ENCODE measurements around the gene ZNF585A. TPM values are rescaled to one million over a fixed set of nuclear protein-coding genes. Genes with fewer than 3 reads are reported as not detected.
"Not testable (repeated sequence)": the region's sequence is repeated elsewhere in the genome, so short reads cannot be mapped to it uniquely, and the experiment has no call there.

ZNF585A gene
- total RNA-seq, 2 experiments from 2014 or later: 6.8 to 9.8 TPM

DNA sequence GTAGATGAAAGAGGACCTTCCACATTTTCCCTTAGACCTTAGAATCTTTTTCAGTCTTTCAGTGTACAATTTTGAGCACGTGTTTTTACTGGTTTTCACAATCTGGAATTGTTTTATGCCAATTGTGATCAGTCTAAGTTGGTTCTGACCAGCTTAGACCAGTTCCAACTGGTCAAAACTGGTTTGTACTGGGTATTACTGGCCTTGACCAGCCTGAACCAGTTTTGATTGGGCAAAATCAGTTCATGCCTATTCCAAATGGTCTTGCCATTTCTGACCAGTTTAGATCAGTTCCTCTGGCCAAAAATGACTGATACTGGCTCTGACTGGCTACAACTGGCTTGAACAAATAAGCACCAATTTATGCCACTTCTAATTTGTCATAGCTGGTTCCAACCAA, 36.4 kb downstream of the ZNF585A start:
- H3K4me1 Mint-ChIP-seq: no peaks in the 10 kb centered on the region
- no peak overlapping the region for H3K4me3 Mint-ChIP-seq
- no peak overlapping the region for H3K27ac Mint-ChIP-seq
- CTCF ChIA-PET: no interaction called here
- H3K27me3 Mint-ChIP-seq: no peaks in the 10 kb centered on the region
- H3K9me3 Mint-ChIP-seq (ENCODE audit: low read depth): peaks cover 51% of the 10 kb centered on the region
- DNase-seq: no peak
- ATAC-seq: no peak
- peaks cover 11% of the 10 kb centered on the region for H3K36me3 Mint-ChIP-seq

DNA sequence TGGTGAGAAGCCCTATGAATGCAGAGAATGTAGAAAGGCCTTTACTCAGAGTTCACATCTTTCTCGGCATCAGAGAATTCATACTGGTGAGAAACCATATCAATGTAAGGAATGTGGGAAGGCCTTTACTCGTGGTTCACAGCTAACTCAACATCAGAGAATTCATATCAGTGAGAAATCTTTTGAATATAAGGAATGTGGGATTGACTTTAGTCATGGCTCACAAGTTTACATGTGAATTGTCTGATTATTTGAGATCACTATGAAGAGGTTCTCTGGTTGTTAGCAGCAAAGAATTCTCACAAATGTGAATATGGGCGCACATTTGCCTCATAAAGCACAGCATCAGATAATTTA, 43.7 kb downstream of the ZNF585A start:
- no peak for ATAC-seq
- no peak for DNase-seq
- Mint-ChIP-seq H3K36me3 (peaks cover 50% of the 10 kb centered on the region), H3K27ac (no peak overlapping the region), H3K9me3 (ENCODE audit: low read depth) (peaks cover 58% of the 10 kb centered on the region), H3K4me1 (no peaks in the 10 kb centered on the region), H3K4me3 (no peak overlapping the region), H3K27me3 (no peaks in the 10 kb centered on the region)
- CTCF ChIA-PET: no interaction called here

DNA sequence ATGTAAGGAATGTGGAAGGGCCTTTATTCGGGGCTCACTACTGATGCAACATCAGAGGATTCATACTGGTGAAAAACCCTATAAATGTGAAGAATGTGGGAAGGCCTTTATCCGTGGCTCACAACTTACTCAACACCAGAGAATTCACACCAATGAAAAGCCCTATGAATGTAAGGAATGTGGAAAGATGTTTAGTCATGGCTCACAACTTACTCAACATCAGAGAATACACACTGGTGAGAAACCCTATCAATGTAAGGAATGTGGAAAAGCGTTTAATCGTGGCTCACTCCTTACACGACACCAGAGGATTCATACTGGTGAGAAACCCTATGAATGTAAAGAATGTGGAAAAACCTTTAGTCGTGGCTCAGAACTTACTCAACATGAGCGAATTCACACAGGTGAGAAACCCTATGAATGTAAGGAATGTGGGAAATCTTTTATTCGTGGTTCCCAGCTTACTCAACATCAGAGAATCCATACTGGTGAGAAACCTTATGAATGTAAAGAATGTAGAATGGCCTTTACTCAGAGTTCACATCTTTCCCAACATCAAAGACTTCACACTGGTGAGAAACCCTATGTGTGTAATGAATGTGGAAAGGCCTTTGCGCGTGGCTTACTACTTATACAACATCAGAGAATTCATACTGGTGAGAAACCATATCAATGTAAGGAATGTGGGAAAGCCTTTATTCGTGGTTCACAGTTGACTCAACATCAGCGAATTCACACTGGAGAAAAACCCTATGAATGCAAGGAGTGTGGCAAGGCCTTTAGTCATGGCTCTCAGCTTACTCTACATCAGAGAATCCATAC, 44.3 kb downstream of the ZNF585A start:
- CTCF ChIA-PET: no interaction called here
- peaks cover 48% of the 10 kb centered on the region for H3K36me3 Mint-ChIP-seq
- H3K4me3 Mint-ChIP-seq: no peak overlapping the region
- no peaks in the 10 kb centered on the region for H3K27me3 Mint-ChIP-seq
- ATAC-seq: no peak
- no peaks in the 10 kb centered on the region for H3K4me1 Mint-ChIP-seq
- H3K27ac Mint-ChIP-seq: no peak overlapping the region
- H3K9me3 Mint-ChIP-seq (ENCODE audit: low read depth): peaks cover 54% of the 10 kb centered on the region
- DNase-seq: no peak

DNA sequence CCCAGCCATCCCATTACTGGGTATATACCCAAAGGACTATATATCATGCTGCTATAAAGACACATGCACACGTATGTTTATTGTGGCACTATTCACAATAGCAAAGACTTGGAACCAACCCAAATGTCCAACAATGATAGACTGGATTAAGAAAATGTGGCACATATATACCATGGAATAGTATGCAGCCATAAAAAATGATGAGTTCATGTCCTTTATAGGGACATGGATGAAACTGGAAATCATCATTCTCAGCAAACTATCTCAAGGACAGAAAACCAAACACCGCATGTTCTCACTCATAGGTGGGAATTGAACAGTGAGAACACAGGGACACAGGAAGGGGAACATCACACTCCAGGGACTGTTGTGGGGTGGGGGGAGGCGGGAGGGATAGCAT, 50.4 kb downstream of the ZNF585A start:
- CTCF ChIA-PET, DNase-seq, H3K4me1 Mint-ChIP-seq, H3K4me3 Mint-ChIP-seq, H3K27ac Mint-ChIP-seq, H3K27me3 Mint-ChIP-seq, ATAC-seq: not testable (repeated sequence)
- Mint-ChIP-seq H3K36me3 (peaks cover 30% of the 10 kb centered on the region), H3K9me3 (ENCODE audit: low read depth) (peaks cover 34% of the 10 kb centered on the region)

DNA sequence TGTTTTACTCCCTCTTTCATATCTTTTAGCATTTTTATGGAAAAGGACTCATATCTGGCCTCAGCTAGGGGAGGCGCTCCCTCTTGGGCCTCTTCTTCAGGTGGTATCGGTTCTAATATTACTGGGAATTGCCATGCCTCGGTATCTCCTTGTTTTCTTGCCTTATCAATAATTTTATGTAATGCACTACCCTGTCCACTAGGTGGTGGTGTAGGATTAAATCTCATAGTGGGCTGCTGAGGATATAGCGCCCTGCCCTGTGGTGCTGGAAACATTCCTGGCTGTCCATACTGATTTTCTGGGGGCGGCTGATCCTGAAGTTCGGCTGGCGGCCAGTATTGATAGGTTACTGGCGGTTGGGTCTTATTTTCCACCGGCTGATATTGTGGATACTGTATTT, 58.5 kb downstream of the ZNF585A start:
- H3K9me3 Mint-ChIP-seq (ENCODE audit: low read depth): peaks cover 53% of the 10 kb centered on the region
- CTCF ChIA-PET: no interaction called here
- no peaks in the 10 kb centered on the region for H3K27me3 Mint-ChIP-seq
- no peak overlapping the region for H3K27ac Mint-ChIP-seq
- peaks cover 73% of the 10 kb centered on the region for H3K36me3 Mint-ChIP-seq
- no peak for DNase-seq
- H3K4me1 Mint-ChIP-seq: no peaks in the 10 kb centered on the region
- H3K4me3 Mint-ChIP-seq: no peak overlapping the region
- no peak for ATAC-seq

DNA sequence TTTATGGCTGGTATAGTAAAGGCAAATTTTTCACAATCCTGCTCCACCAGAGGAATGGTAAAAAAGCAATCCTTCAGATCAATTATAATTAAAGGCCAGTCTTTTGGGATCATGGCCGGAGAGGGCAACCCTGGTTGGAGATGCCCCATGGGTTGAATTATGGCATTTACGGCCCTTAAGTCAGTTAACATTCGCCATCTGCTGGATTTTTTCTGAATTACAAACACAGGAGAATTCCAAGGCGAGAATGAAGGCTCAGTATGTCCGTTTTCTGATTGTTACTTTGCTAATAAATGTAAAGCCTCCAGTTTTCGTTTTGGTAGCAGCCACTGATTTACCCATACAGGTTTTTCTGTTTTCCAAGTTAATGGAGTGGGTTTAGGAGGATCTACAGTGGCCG, 60.7 kb downstream of the ZNF585A start:
- H3K27me3 Mint-ChIP-seq, ATAC-seq, H3K27ac Mint-ChIP-seq, CTCF ChIA-PET, DNase-seq, H3K4me1 Mint-ChIP-seq, H3K4me3 Mint-ChIP-seq: not testable (repeated sequence)
- Mint-ChIP-seq H3K9me3 (ENCODE audit: low read depth) (peaks cover 61% of the 10 kb centered on the region), H3K36me3 (peaks cover 92% of the 10 kb centered on the region)

DNA sequence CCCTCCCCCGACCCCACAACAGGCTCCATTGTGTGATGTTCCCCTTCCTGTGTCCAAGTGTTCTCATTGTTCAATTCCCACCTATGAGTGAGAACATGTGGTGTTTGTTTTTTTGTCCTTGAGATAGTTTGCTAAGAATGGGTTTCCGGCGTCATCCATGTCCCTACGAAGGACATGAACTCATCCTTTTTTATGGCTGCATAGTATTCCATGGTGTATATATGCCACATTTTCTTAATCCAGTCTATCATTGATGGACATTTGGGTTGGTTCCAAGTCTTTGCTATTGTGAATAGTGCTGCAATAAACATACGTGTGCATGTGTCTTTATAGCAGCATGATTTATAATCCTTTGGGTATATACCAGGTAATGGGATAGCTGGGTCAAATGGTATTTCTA, 68.4 kb downstream of the ZNF585A start:
- ATAC-seq, H3K4me3 Mint-ChIP-seq, H3K27me3 Mint-ChIP-seq, H3K4me1 Mint-ChIP-seq, CTCF ChIA-PET, DNase-seq, H3K27ac Mint-ChIP-seq: not testable (repeated sequence)
- peaks cover 84% of the 10 kb centered on the region for H3K36me3 Mint-ChIP-seq
- peaks cover 46% of the 10 kb centered on the region for H3K9me3 Mint-ChIP-seq (ENCODE audit: low read depth)

DNA sequence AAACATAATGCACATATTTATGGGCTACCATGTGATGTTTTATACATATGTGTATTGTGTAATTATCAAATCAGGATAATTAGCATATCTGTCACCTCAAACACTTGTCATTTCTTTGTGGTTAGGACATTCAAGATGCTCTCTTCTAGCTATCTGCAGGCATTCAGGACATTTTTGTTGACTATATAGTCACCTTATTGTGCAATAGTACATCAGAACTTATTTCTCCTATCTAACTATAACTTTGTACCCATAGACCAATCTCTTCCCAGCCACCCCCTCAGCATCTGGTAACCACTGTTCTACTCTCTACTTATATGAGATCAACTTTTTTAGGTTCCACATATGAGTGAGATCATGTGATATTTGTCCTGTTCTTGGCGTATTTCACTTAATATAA, 73.9 kb downstream of the ZNF585A start:
- no peaks in the 10 kb centered on the region for H3K4me1 Mint-ChIP-seq
- H3K27me3 Mint-ChIP-seq: no peaks in the 10 kb centered on the region
- peaks cover 38% of the 10 kb centered on the region for H3K9me3 Mint-ChIP-seq (ENCODE audit: low read depth)
- H3K4me3 Mint-ChIP-seq: no peak overlapping the region
- DNase-seq (no peak), ATAC-seq (no peak)
- H3K36me3 Mint-ChIP-seq: peaks cover 86% of the 10 kb centered on the region
- CTCF ChIA-PET: no interaction called here
- no peak overlapping the region for H3K27ac Mint-ChIP-seq

DNA sequence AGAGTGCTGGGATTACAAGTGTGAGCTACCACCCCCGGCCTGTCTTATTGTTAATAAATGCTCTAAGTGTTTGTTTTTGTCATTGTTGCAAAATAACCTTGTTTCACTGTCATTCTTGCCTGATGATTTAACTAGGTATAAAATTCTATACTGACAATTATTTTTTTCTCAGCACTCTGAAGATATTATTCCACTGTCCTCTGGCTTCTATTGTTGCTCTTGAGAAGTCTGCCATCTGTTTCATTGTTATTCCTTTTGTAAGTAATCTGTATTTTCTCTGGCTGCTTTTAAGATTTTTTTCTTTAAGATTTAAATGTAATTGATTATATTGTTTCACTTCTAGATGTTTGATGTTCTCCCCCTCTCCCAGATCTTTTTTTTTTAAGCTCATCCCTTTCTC, 76.6 kb downstream of the ZNF585A start:
- peaks cover 35% of the 10 kb centered on the region for H3K9me3 Mint-ChIP-seq (ENCODE audit: low read depth)
- no peak overlapping the region for H3K4me3 Mint-ChIP-seq
- H3K27me3 Mint-ChIP-seq: no peaks in the 10 kb centered on the region
- H3K36me3 Mint-ChIP-seq: peaks cover 87% of the 10 kb centered on the region
- CTCF ChIA-PET: no interaction called here
- H3K27ac Mint-ChIP-seq: no peak overlapping the region
- no peak for ATAC-seq
- H3K4me1 Mint-ChIP-seq: no peaks in the 10 kb centered on the region
- DNase-seq: no peak

Other genes with a start within 250 kb of the ZNF585A start
- 10 to 100 TPM; 10.4 to 12.2 TPM for gene ZNF420, start 94.3 kb downstream of the ZNF585A start, total RNA-seq
- 10 to 100 TPM in 1 of 2 experiments, 1 to 10 TPM in 1; 8.4 to 14.8 TPM for gene ZNF585B, start 37.8 kb upstream of the ZNF585A start, total RNA-seq
- 10 to 100 TPM in 1 of 2 experiments, 1 to 10 TPM in 1; 9.3 to 10.8 TPM for gene ZNF383, start 45.5 kb upstream of the ZNF585A start, total RNA-seq
- 1 to 10 TPM; 4.7 to 6.3 TPM for gene ZNF527, start 198.4 kb upstream of the ZNF585A start, total RNA-seq

All from activated CD8-positive, alpha-beta memory T cell treated with anti-CD3 and anti-CD28 coated beads, Interleukin-2, amount 10 ng/mL, durations not matched to agents 7 days and 5 days (primary cell).